GM18526 (cell line): ENCODE measurements around the gene CPN2.

Experiments
- POLR2A ChIP-seq: IDR thresholded peaks from 3 replicates; pipeline ENCODE4 v1.6.1; 2011; ENCODE audit not compliant: insufficient read length; ENCODE audit errors: extremely low read depth

The CPN2 gene

DNA sequence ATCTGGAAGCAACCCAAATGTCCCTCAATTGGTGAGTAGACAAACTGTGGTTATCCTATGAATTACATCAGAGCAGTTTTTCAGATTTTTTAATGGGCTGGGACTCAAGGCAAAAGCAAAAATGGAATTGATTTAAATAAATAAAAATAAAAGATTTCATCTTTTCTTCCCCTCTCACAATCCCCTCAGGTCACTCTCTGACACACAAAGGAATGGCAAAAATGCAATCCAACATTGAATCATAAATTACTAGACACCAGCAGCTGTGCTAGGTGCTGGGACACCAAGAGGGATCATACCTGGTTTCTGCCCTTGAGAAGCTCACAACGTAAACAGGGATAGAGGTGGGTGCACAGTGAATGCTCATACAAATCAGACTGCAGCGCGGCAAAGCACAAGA, 58.8 kb downstream of the CPN2 start:
- TF ChIP-seq POLR2A: no peak
